HepG2 (cell line): ENCODE results near the gene TMEM225B. TPM values are rescaled to one million over a fixed set of nuclear protein-coding genes. Genes with fewer than 3 reads are reported as not detected.
A peak's percentile ranks its signal among the peaks of the same experiment; 100 is the strongest.

ENCODE experiments used
- ATAC-seq: fragments of 200-7000 bp; cut with Tn5 transposase; 3 replicates; pipeline ENCODE4 v1.9.1; 2020; ENCODE audit warnings: mild to moderate bottlenecking, moderate library complexity
- BruUV-seq: library from RNA; stranded (reverse); fragments of 400-500 nt; replicated peaks from 2 replicates; lab custom pipeline; 2021; lab: Mats Ljungman, UMichigan
- CTCF ChIA-PET: fragments of 300-600 bp; formaldehyde crosslinking; extraction: SDS; loops from one replicate; lab custom pipeline; 2021; ENCODE audit warnings: low total read pairs, inconsistent platforms, low intra/inter-chr PET ratio; lab: Yijun Ruan, JAX
- POLR2A ChIA-PET: fragments of 350-600 bp; sonication (Branson Sonifier 250); formaldehyde crosslinking; loops from one replicate; lab custom pipeline; 2020; ENCODE audit warnings: antibody characterized with exemption, inconsistent platforms; lab: Yijun Ruan, JAX
- DNase-seq: peaks from one replicate; pipeline ENCODE4 v3.0.0-alpha.2; 2015; ENCODE audit warnings: low spot score
- FAIRE-seq: peaks from 3 replicates; lab custom pipeline; 2011; peaks lifted over from hg19 to GRCh38; lab: Jason Lieb, UNC
- H2AFZ ChIP-seq: one replicate; pipeline ENCODE4 v1.6.1; 2011; ENCODE audit warnings: low read length, inconsistent platforms
- H3K27ac ChIP-seq: fragments of 300-600 bp; 3 replicates; pipeline ENCODE4 v1.8.0; 2011; ENCODE audit warnings: mixed run types, mild to moderate bottlenecking, mixed read lengths, low read length, inconsistent platforms; ENCODE audit not compliant: insufficient read depth; ENCODE audit errors: extremely low read length
- H3K27me3 ChIP-seq, 2 experiments: fragments of 200-600 bp in 1 of 2; 2 replicates in 1 of 2; 3 replicates in 1 of 2; pipeline versions ENCODE4 v1.6.0 to v1.8.0; 2011; ENCODE audit warnings: low read length in 2 of 2, mild to moderate bottlenecking in 2 of 2, moderate library complexity in 2 of 2, inconsistent platforms in 1 of 2; ENCODE audit not compliant: insufficient read depth in 2 of 2, control insufficient read depth in 1 of 2
- H3K36me3 ChIP-seq, 2 experiments: fragments of 200-600 bp in 1 of 2; replicated peaks in 1 of 2; 2 replicates in 1 of 2; 3 replicates in 1 of 2; pipeline versions ENCODE4 v1.5.1 to v1.8.0; 2011; ENCODE audit warnings: low read length in 2 of 2, inconsistent platforms in 1 of 2; ENCODE audit not compliant: insufficient read depth in 2 of 2, control insufficient read depth in 1 of 2
- H3K4me1 ChIP-seq: 2 replicates; pipeline ENCODE4 v1.5.1; 2012; ENCODE audit warnings: low read length, inconsistent platforms; ENCODE audit not compliant: insufficient read depth
- H3K4me2 ChIP-seq: 2 replicates; pipeline ENCODE4 v1.6.0; 2011; ENCODE audit warnings: low read depth, low read length, inconsistent platforms
- H3K4me3 ChIP-seq, 3 experiments: fragments of 200-600 bp in 1 of 3; sonication (generic), shearing (Covaris generic) in 1 of 3; replicated peaks in 1 of 3; 2 replicates each; pipeline ENCODE4 v1.5.1; 2011 to 2016; ENCODE audit warnings: low read length in 3 of 3, inconsistent platforms in 2 of 3, low read depth in 2 of 3, mild to moderate bottlenecking in 2 of 3, control low read depth in 1 of 3, mixed read lengths in 1 of 3; ENCODE audit not compliant: insufficient read depth in 1 of 3
- H3K79me2 ChIP-seq: one replicate; pipeline ENCODE4 v1.6.1; 2011; ENCODE audit warnings: low read length, inconsistent platforms; ENCODE audit not compliant: insufficient read depth
- H3K9ac ChIP-seq: 2 replicates; pipeline ENCODE4 v1.6.0; 2011; ENCODE audit warnings: mild to moderate bottlenecking, low read depth, low read length, inconsistent platforms; ENCODE audit not compliant: insufficient read depth
- H3K9me3 ChIP-seq: 2 replicates; pipeline ENCODE4 v1.5.1; 2012; ENCODE audit warnings: mild to moderate bottlenecking, low read length
- H4K20me1 ChIP-seq: 2 replicates; pipeline ENCODE4 v1.6.0; 2011; ENCODE audit warnings: inconsistent platforms, mild to moderate bottlenecking, low read length, moderate library complexity; ENCODE audit not compliant: insufficient read depth
- GABPA ChIP-seq, 2 experiments: IDR thresholded peaks; 2 replicates each; pipeline ENCODE4 v1.6.1; 2011 to 2016; ENCODE audit warnings: low read depth in 2 of 2, low read length in 1 of 2, missing biosample characterization in 1 of 2, missing genetic modification characterization in 1 of 2
- HMG20B ChIP-seq: conservative IDR thresholded peaks from 2 replicates; pipeline ENCODE4 v1.6.1; 2016; ENCODE audit warnings: missing genetic modification reagents, missing compliant biosample characterization
- HNRNPH1 ChIP-seq: fragments of 200-400 bp; formaldehyde crosslinking; optimal IDR thresholded peaks from 2 replicates; pipeline ENCODE3; 2017; ENCODE audit warnings: mild to moderate bottlenecking, low read depth, low read length
- ISX ChIP-seq: sonication (generic); formaldehyde crosslinking; conservative IDR thresholded peaks from 2 replicates; pipeline ENCODE4 v1.5.0; 2020; ENCODE audit warnings: missing genetic modification reagents
- MBNL3 ChIP-seq: fragments of 250-450 bp; sonication (Bioruptor Pico); conservative IDR thresholded peaks from 2 replicates; pipeline ENCODE4 v1.8.0; 2022; ENCODE audit warnings: mild to moderate bottlenecking, inconsistent platforms
- NAIF1 ChIP-seq: sonication (generic); formaldehyde crosslinking; IDR thresholded peaks from 2 replicates; pipeline ENCODE4 v1.5.0; 2020; ENCODE audit warnings: mild to moderate bottlenecking, missing genetic modification reagents, borderline replicate concordance
- POGZ ChIP-seq: sonication (generic); formaldehyde crosslinking; IDR thresholded peaks from 2 replicates; pipeline ENCODE4 v1.4.0; 2020; ENCODE audit warnings: mild to moderate bottlenecking, missing genetic modification reagents
- SNAI1 ChIP-seq: sonication (generic); formaldehyde crosslinking; IDR thresholded peaks from 2 replicates; pipeline ENCODE4 v1.5.0; 2020; ENCODE audit warnings: mild to moderate bottlenecking, missing genetic modification reagents, borderline replicate concordance
- ZBTB21 ChIP-seq: sonication (generic); formaldehyde crosslinking; IDR thresholded peaks from 2 replicates; pipeline ENCODE4 v1.4.0; 2020; ENCODE audit warnings: missing genetic modification reagents
- ZMYM4 ChIP-seq: sonication (generic); formaldehyde crosslinking; IDR thresholded peaks from 2 replicates; pipeline ENCODE4 v1.8.1; 2023; ENCODE audit warnings: mild to moderate bottlenecking, missing genetic modification reagents
- ZSCAN9 ChIP-seq: IDR thresholded peaks from 2 replicates; pipeline ENCODE4 v1.6.1; 2016; ENCODE audit warnings: borderline replicate concordance
- WGBS: methylation state at CpG from one replicate; pipeline ENCODE4 v1.1.6; 2017; ENCODE audit warnings: low lambda C conversion rate; 5-methylcytosine and 5-hydroxymethylcytosine counted together
- in situ Hi-C: cut with HindIII; loops from 2 replicates; pipeline ENCODE4 v1.10.0; 2017; ENCODE audit warnings: low pct_unique_long_range_greater_than_20kb; ENCODE audit not compliant: extremely low pct_ligation_motif_present
- intact Hi-C: fragments of 100-400 bp; cut with micrococcal nuclease; formaldehyde crosslinking; loops from one replicate; pipeline ENCODE4 v1.10.0; 2022; ENCODE audit not compliant: unreplicated experiment
- polyA plus RNA-seq, 8 experiments: library from polyadenylated mRNA; depleted of rRNA in 3 of 8; stranded (reverse) in 7 of 8; unstranded in 1 of 8; fragments of >200 nt; fragmentation: Illumina TruSeq in 4 of 8; extraction: Trizol in 4 of 8; gene quantifications; 2 replicates each; pipeline versions ENCODE4 v1.2.1 to v1.2.3, GENCODE V29; 2011 to 2016; ENCODE audit warnings: low read depth in 4 of 8, missing spikeins in 1 of 8, mixed read lengths in 1 of 8; ENCODE audit not compliant: insufficient read depth in 1 of 8
- total RNA-seq, 5 experiments: library from RNA; depleted of rRNA; stranded (reverse); fragments of >200 nt; fragmentation: Illumina TruSeq; extraction: Trizol; gene quantifications; 2 replicates each; pipeline ENCODE4 v1.2.3, GENCODE V29; 2016; ENCODE audit warnings: low read depth in 1 of 5
- TF ChIP-seq, protein P1 (sequence below): sonication (generic); formaldehyde crosslinking; IDR thresholded peaks from 2 replicates; pipeline ENCODE4 v1.4.0; 2020; ENCODE audit warnings: missing genetic modification reagents, borderline replicate concordance
- TF ChIP-seq, protein P2 (sequence below): sonication (generic); formaldehyde crosslinking; IDR thresholded peaks from 2 replicates; pipeline ENCODE4 v1.5.0; 2020; ENCODE audit warnings: mild to moderate bottlenecking, missing genetic modification reagents, borderline replicate concordance

TMEM225B gene
- total and polyA plus RNA-seq, 2 of the 13 experiments (the other 11 are each of a cell fraction or from before 2014, with no cell fraction given), result 0.78 to 0.95 TPM

GRCh38 chr7:99606531-99606930 lies 8.5 kb downstream of the TMEM225B start:
- CTCF ChIA-PET, result no interaction called here
- H3K27ac ChIP-seq, result no peak overlapping the region
- H3K36me3 ChIP-seq, result no peaks in the 10 kb centered on the region
- WGBS, result 5% methylated on average over 7 of the region's 8 CpGs
- H2AFZ ChIP-seq, result no peak overlapping the region
- H3K9me3 ChIP-seq, result no peaks in the 10 kb centered on the region
- H3K79me2 ChIP-seq, result no peaks in the 10 kb centered on the region
- peak overlapping the region in 1 of 3 experiments; percentile 12; a peak in 1 of 6 replicates for H3K4me3 ChIP-seq
- no TSS peak for BruUV-seq
- no peak overlapping the region for H3K9ac ChIP-seq
- no peaks in the 10 kb centered on the region for H4K20me1 ChIP-seq
- ATAC-seq (peak; percentile 30; the same call in 2 of the 3 replicates), FAIRE-seq (no peak), DNase-seq (no peak)
- in situ Hi-C loops (no loop called here), intact Hi-C loops (no loop called here)
- H3K4me1 ChIP-seq, result peaks cover 30% of the 10 kb centered on the region
- H3K4me2 ChIP-seq, result peak overlapping the region; percentile 57
- POLR2A ChIA-PET, result no interaction called here
- H3K27me3 ChIP-seq, result no peaks in the 10 kb centered on the region
- TF ChIP-seq ISX (CRISPR knock-in tag) (no peak), NAIF1 (CRISPR knock-in tag) (no peak), GABPA (IDR thresholded peaks at IDR 0.05; ENCODE audit: low read depth, low read length) (no peak), GABPA (CRISPR knock-in tag; IDR thresholded peaks at IDR 0.05; ENCODE audit: low read depth) (0 out of 2 replicates have a peak, but pooled peaks have one; percentile 35), SNAI1 (CRISPR knock-in tag) (no peak), ZBTB21 (CRISPR knock-in tag) (0 out of 2 replicates have a peak, but pooled peaks have one; percentile 59), HMG20B (CRISPR knock-in tag) (no peak), HNRNPH1 (no peak), ZMYM4 (CRISPR knock-in tag) (0 out of 2 replicates have a peak, but pooled peaks have one; percentile 25), POGZ (no peak), MBNL3 (CRISPR knock-in tag) (no peak), ZSCAN9 (CRISPR knock-in tag) (no peak)
- TF ChIP-seq, protein P1, sequence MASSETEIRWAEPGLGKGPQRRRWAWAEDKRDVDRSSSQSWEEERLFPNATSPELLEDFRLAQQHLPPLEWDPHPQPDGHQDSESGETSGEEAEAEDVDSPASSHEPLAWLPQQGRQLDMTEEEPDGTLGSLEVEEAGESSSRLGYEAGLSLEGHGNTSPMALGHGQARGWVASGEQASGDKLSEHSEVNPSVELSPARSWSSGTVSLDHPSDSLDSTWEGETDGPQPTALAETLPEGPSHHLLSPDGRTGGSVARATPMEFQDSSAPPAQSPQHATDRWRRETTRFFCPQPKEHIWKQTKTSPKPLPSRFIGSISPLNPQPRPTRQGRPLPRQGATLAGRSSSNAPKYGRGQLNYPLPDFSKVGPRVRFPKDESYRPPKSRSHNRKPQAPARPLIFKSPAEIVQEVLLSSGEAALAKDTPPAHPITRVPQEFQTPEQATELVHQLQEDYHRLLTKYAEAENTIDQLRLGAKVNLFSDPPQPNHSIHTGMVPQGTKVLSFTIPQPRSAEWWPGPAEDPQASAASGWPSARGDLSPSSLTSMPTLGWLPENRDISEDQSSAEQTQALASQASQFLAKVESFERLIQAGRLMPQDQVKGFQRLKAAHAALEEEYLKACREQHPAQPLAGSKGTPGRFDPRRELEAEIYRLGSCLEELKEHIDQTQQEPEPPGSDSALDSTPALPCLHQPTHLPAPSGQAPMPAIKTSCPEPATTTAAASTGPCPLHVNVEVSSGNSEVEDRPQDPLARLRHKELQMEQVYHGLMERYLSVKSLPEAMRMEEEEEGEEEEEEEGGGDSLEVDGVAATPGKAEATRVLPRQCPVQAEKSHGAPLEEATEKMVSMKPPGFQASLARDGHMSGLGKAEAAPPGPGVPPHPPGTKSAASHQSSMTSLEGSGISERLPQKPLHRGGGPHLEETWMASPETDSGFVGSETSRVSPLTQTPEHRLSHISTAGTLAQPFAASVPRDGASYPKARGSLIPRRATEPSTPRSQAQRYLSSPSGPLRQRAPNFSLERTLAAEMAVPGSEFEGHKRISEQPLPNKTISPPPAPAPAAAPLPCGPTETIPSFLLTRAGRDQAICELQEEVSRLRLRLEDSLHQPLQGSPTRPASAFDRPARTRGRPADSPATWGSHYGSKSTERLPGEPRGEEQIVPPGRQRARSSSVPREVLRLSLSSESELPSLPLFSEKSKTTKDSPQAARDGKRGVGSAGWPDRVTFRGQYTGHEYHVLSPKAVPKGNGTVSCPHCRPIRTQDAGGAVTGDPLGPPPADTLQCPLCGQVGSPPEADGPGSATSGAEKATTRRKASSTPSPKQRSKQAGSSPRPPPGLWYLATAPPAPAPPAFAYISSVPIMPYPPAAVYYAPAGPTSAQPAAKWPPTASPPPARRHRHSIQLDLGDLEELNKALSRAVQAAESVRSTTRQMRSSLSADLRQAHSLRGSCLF (CRISPR knock-in tag), result no peak
- TF ChIP-seq, protein P2, sequence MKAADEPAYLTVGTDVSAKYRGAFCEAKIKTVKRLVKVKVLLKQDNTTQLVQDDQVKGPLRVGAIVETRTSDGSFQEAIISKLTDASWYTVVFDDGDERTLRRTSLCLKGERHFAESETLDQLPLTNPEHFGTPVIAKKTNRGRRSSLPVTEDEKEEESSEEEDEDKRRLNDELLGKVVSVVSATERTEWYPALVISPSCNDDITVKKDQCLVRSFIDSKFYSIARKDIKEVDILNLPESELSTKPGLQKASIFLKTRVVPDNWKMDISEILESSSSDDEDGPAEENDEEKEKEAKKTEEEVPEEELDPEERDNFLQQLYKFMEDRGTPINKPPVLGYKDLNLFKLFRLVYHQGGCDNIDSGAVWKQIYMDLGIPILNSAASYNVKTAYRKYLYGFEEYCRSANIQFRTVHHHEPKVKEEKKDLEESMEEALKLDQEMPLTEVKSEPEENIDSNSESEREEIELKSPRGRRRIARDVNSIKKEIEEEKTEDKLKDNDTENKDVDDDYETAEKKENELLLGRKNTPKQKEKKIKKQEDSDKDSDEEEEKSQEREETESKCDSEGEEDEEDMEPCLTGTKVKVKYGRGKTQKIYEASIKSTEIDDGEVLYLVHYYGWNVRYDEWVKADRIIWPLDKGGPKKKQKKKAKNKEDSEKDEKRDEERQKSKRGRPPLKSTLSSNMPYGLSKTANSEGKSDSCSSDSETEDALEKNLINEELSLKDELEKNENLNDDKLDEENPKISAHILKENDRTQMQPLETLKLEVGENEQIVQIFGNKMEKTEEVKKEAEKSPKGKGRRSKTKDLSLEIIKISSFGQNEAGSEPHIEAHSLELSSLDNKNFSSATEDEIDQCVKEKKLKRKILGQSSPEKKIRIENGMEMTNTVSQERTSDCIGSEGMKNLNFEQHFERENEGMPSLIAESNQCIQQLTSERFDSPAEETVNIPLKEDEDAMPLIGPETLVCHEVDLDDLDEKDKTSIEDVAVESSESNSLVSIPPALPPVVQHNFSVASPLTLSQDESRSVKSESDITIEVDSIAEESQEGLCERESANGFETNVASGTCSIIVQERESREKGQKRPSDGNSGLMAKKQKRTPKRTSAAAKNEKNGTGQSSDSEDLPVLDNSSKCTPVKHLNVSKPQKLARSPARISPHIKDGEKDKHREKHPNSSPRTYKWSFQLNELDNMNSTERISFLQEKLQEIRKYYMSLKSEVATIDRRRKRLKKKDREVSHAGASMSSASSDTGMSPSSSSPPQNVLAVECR (CRISPR knock-in tag), result no peak
